Activated T-cell treated with anti-CD3 and anti-CD28 coated beads, Interleukin-2, amount 50 U/mL, for 4 hours (primary cell): Measurements from ENCODE around the gene TCERG1L. TPM values are rescaled to one million over a fixed set of nuclear protein-coding genes. Genes with fewer than 3 reads are reported as not detected.

Experiments
- ATAC-seq, 2 donors: fragments of 200-7000 bp; cut with Tn5 transposase; one replicate each; pipeline ENCODE4 v1.10.0; 2021
- DNase-seq: peaks from one replicate; pipeline ENCODE4 v3.0.0-alpha.2; 2020
- H3K27me3 Mint-ChIP-seq: one replicate; pipeline ENCODE4 v1.8.0; 2021; ENCODE audit warnings: low read depth, mixed read lengths
- H3K36me3 Mint-ChIP-seq: one replicate; pipeline ENCODE4 v1.8.0; 2022; ENCODE audit warnings: mixed read lengths; ENCODE audit not compliant: insufficient read depth
- H3K4me1 Mint-ChIP-seq: one replicate; pipeline ENCODE4 v1.8.0; 2021; ENCODE audit warnings: low read depth, mixed read lengths
- H3K4me3 Mint-ChIP-seq: one replicate; pipeline ENCODE4 v1.8.0; 2021; ENCODE audit warnings: mild to moderate bottlenecking, moderate library complexity, mixed read lengths
- H3K9me3 Mint-ChIP-seq: one replicate; pipeline ENCODE4 v1.8.0; 2021; ENCODE audit warnings: mixed read lengths
- total RNA-seq, 3 donors: library from RNA; stranded (reverse); gene quantifications; one replicate each; pipeline ENCODE4 v1.2.1, GENCODE V29; 2021

TCERG1L gene, protein sequence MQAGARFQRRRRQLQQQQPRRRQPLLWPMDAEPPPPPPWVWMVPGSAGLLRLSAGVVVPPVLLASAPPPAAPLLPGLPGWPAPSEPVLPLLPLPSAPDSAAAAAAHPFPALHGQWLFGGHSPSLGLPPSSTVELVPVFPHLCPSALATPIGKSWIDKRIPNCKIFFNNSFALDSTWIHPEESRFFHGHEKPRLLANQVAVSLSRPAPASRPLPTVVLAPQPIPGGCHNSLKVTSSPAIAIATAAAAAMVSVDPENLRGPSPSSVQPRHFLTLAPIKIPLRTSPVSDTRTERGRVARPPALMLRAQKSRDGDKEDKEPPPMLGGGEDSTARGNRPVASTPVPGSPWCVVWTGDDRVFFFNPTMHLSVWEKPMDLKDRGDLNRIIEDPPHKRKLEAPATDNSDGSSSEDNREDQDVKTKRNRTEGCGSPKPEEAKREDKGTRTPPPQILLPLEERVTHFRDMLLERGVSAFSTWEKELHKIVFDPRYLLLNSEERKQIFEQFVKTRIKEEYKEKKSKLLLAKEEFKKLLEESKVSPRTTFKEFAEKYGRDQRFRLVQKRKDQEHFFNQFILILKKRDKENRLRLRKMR
- total RNA-seq: under 1 TPM in 2 of 3 donors, not detected in 1; 0.11 to 0.13 TPM

DNA sequence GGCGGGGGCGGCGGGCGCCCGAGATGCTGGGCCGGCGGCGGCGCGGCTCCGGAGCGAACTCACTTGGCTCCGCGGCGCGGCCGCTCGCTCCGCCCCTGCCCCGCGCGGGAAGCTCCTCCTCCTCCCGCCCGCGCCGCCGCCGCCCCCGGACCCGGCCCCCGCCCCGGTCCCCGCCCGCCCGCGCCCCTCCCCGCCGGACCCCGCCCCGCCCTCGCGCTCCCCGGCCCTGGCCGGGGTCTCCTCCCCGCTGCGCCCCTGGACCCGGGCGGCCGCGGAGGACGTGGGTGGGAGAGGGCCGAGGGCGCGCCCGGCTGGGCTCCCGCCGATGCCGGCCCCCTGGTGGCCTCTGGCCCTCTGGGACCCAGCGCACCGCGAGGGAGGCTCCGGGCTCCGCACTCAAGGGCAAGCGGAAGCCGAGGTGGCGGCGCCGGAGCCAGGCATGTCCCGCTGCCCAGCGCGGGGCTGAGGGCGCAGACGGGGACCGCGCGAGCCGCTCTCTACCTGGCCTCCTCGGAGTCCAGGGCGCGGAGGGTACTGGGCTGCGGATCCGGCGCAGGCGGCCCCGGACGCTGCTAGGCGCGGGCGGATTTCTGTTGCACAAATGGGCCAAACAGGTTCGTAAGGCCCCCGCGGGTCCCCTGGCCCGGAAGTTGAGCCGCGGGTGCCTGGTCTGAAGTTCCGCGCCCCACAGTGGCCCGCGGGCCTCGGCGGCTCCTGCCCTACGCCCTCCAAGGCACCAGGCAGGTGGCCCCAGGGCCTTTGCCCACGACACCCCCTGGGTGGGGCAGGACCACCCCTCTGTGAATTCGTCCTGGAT lies at the start of gene TCERG1L:
TSS of gene TCERG1L (minus strand) at position 61 of the 817 bp plus-strand sequence. CDS start 86 bp downstream, outside the sequence.
- DNase-seq (no peak), ATAC-seq (peak; percentile 55 to 56)
- H3K4me1 Mint-ChIP-seq: peaks cover 7% of the 10 kb centered on the region
- H3K27me3 Mint-ChIP-seq: peaks cover 46% of the 10 kb centered on the region
- H3K4me3 Mint-ChIP-seq: peak within 1 kb of the TSS; percentile 51
- no peaks in the 10 kb centered on the region for H3K9me3 Mint-ChIP-seq
- no peaks in the 10 kb centered on the region for H3K36me3 Mint-ChIP-seq

DNA sequence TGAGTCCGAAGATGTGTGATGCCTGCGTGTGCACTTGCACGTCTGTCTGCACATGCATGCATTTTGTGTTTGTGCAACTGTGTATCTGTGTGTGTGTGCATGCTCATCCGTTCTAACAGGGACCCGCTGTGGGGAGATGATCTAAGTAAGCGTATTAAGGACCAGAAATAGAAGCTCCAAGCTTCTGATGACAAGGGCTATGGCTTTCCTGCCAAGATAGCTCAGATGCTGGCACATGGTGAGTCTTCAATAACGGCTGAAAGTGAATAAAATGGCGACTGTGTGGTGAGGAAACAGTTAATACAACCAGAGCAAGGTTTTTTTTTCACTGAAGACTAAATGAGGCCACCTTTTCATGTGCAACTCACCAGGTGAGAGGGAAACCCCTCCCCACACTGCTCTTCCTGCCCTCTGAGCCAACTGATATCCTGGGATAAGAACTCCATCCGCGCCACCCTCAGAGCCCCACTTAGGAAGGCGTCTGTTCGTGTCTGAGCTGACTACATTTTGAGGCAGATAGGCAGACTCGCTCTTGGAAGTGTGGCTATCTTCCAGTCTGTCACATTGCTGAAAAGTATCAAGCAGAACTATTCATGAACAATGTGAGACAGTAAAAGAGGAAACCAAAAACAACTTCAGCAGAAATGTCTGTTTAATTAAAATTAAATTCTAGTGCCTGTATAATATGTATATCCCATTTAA lies 47.4 kb upstream of the TCERG1L start:
- no peaks in the 10 kb centered on the region for H3K36me3 Mint-ChIP-seq
- no peak for DNase-seq
- no peak overlapping the region for H3K4me3 Mint-ChIP-seq
- H3K4me1 Mint-ChIP-seq: no peaks in the 10 kb centered on the region
- ATAC-seq: no peak
- H3K27me3 Mint-ChIP-seq: no peaks in the 10 kb centered on the region
- peaks cover 3% of the 10 kb centered on the region for H3K9me3 Mint-ChIP-seq

DNA sequence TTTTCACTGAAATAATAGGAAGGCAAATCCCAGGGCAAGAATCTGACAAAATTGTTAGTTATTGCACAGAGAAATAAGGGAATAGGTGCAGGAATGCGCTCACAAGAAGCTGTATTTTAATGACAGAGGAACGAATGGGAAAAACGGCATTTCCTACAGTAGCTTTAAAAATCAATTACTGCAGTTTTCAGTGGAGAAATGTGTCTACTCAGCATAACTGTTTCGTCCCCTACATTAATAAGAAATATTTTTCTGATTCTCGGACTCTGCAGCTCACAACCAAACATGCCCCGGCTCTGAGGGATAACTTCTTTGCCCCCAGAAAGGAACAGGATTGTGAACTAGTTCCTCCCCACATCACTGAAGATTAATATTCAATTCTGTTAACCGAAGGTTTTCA lies 44.9 kb upstream of the TCERG1L start:
- ATAC-seq: no peak
- Mint-ChIP-seq H3K36me3 (no peaks in the 10 kb centered on the region), H3K9me3 (peaks cover 3% of the 10 kb centered on the region), H3K4me1 (no peaks in the 10 kb centered on the region), H3K27me3 (no peaks in the 10 kb centered on the region), H3K4me3 (no peak overlapping the region)
- DNase-seq: no peak

DNA sequence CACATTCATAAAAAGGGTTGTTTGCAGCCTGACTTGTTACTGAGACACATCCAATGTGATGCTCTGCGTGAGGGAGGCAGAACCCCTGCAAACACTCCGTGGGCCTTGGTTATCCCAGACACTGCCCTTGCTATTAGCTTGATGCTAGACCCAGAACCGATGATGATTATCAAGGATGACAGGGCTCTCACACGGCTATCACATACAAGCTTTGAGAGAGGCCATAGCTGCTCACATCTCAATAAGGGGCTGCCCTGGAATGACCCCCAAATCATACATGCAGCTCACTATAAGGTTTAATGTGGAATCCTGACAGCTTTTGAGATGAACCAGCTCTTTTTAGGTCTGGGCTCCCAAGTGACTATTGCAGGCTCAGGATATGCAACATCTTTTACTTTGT lies 44.4 kb upstream of the TCERG1L start:
- ATAC-seq: no peak
- H3K36me3 Mint-ChIP-seq: no peaks in the 10 kb centered on the region
- no peak overlapping the region for H3K4me3 Mint-ChIP-seq
- H3K4me1 Mint-ChIP-seq: no peaks in the 10 kb centered on the region
- DNase-seq: no peak
- H3K27me3 Mint-ChIP-seq: no peaks in the 10 kb centered on the region
- peaks cover 3% of the 10 kb centered on the region for H3K9me3 Mint-ChIP-seq

DNA sequence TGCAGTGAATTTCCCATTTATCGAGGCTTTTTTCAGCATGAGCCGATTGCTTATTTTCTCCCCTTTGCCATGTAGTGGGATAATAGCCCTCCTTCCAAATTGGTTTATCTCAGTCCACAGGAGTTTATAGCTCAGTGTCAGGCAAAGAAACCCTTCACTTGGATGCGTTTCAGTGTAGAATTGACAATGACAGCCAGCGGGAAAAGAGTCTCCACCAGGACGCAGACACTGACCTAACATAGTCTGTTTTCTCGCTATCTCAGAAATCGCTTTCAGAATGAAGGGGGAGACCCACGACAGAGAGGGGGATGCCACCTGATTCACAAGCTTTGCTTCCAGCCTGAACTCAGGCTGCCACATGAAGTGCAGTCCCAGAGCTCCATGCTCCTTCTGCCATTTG lies 43.5 kb upstream of the TCERG1L start:
- no peaks in the 10 kb centered on the region for H3K4me1 Mint-ChIP-seq
- H3K4me3 Mint-ChIP-seq: no peak overlapping the region
- ATAC-seq (no peak), DNase-seq (no peak)
- H3K36me3 Mint-ChIP-seq: no peaks in the 10 kb centered on the region
- H3K9me3 Mint-ChIP-seq: peaks cover under 1% of the 10 kb centered on the region
- H3K27me3 Mint-ChIP-seq: peaks cover 3% of the 10 kb centered on the region

DNA sequence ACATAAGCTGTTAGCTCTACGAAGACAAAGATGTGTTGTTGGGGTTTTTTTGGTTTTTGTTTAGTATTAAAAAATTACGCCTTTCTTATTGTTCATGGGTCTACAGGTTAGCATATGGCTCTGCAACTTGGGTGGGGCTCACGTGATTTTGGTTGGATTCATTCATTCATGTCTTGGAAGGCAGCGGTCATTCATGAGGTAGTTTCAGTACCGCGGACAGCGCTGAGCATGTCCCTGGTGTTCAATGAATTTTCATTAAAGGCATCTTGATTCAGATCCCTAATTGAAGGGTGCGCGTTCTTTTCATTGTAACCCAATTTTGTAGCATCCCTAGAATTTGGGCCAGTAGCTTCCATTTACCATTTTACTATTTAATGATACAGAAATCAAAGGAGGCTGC lies 42.9 kb upstream of the TCERG1L start:
- H3K4me3 Mint-ChIP-seq: no peak overlapping the region
- ATAC-seq: no peak
- H3K4me1 Mint-ChIP-seq: no peaks in the 10 kb centered on the region
- H3K9me3 Mint-ChIP-seq: peaks cover 5% of the 10 kb centered on the region
- no peaks in the 10 kb centered on the region for H3K36me3 Mint-ChIP-seq
- peaks cover 3% of the 10 kb centered on the region for H3K27me3 Mint-ChIP-seq
- DNase-seq: no peak

DNA sequence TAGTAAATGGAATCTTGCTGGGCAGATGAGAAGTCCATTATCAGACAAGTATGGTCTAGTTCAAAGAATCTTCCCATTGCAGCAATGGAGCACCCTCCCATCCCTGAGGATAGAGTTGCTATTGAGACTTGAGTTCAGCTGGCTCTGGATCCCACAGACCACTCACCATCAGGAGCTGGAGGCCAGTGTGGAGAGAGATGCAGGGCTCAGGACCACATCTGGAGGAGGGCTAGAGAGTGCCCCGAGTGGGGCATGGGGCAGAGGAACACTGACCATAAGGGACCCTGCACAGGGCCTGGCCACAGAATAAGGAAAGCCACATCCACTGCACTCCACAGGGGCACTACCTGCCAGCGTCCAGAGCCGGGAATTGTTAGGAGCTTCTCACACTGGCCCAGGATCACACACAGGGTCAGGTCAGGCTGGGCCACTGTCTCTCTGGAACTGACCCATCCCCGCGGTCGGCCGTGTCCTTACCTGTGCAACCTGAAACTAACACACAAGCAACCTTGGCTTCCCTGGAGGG lies 41.3 kb upstream of the TCERG1L start:
- ATAC-seq (no peak), DNase-seq (no peak)
- Mint-ChIP-seq H3K4me3 (no peak overlapping the region), H3K27me3 (peaks cover 3% of the 10 kb centered on the region), H3K36me3 (no peaks in the 10 kb centered on the region), H3K4me1 (no peaks in the 10 kb centered on the region), H3K9me3 (peaks cover 5% of the 10 kb centered on the region)

DNA sequence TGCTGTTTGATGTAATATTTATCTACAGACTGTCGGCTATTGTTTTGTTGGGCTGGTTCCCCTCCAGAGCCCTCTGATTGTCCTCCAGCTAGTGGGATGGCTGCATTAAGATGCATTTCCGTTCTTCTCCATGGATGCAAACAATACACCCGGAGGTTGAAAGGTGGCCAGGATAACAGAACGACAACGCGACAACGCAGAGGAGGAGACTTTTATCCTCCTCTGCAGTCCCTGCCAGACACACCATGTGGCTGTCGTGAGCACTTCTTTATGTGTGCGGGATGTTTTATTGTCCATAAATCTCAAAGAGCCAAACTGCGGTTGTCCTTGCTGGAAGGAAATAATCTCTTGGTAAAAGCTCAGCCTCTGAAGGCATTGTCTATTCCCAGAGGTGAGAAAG lies 39.1 kb upstream of the TCERG1L start:
- H3K36me3 Mint-ChIP-seq: no peaks in the 10 kb centered on the region
- H3K4me1 Mint-ChIP-seq: no peaks in the 10 kb centered on the region
- H3K9me3 Mint-ChIP-seq: peaks cover 5% of the 10 kb centered on the region

DNA sequence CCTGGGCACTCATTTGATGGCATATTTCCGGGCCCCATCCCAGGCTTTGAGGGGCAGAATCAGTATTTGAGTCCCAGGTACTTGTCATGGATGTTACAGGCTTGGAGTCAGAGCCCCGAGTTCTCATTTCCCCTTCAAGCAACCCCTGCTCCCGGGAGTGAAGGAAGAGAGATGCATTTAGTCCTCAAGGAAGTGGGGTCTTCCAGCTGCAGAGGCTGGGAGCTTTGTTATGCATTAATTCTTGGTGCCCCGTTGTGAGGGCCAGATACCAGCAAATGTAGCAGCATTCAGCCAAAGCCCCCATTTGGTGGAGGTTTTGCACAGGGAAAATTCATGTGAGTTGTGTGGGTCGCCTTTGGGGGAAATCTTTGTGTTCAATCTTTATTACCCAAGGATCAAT lies 38.7 kb upstream of the TCERG1L start:
- H3K9me3 Mint-ChIP-seq: peaks cover 5% of the 10 kb centered on the region
- DNase-seq (no peak), ATAC-seq (no peak)
- H3K27me3 Mint-ChIP-seq: peaks cover 3% of the 10 kb centered on the region
- H3K4me3 Mint-ChIP-seq: no peak overlapping the region
- H3K4me1 Mint-ChIP-seq: no peaks in the 10 kb centered on the region
- no peaks in the 10 kb centered on the region for H3K36me3 Mint-ChIP-seq

More for the DNA sequence above, 39.1 kb upstream of the TCERG1L start:
- ATAC-seq (no peak), DNase-seq (no peak)
- H3K27me3 Mint-ChIP-seq: peaks cover 3% of the 10 kb centered on the region
- no peak overlapping the region for H3K4me3 Mint-ChIP-seq

DNA sequence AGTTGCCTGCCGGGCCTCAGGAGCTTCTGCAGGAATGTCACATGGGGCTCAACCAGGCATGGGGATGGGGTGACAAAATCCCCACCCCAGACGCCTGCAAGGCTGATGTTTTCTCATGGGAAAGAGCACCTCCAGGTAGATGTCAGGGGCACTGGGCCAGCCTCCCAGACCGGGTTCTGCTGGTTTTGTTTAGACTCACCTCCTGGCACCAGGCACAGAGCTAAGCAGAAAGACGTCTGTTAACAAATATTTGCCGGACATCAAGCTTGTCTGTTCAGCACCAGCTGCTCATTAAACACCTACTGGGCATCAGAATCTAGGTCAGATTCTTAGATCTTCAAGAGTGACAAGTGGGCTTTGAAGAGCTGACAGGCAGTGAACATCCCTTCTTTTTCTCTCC lies 34.9 kb upstream of the TCERG1L start:
- Mint-ChIP-seq H3K9me3 (peaks cover 5% of the 10 kb centered on the region), H3K36me3 (no peaks in the 10 kb centered on the region), H3K27me3 (peaks cover 3% of the 10 kb centered on the region), H3K4me1 (no peaks in the 10 kb centered on the region), H3K4me3 (no peak overlapping the region)
- no peak for DNase-seq
- ATAC-seq: no peak

DNA sequence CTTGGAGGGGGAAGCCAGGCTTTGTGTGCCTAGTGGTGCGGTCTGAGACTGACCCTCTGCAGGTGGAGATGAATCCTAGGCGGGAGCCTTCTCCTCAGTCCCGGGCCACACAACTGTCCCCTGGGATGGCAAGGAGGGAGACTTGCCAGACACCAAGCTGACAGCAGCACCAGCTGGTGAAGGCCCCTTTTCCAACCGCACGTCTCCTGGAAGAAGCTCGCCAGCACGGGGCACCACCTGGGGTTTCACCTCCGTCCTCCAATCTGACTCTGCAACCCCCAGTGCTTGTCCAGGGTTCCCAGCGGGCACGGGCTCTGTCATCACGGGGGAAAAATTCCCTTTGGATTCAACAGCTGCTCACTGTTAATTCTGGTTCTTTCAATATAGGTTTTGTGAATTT lies 34.2 kb upstream of the TCERG1L start:
- peaks cover 5% of the 10 kb centered on the region for H3K9me3 Mint-ChIP-seq
- DNase-seq (no peak), ATAC-seq (no peak)
- H3K4me1 Mint-ChIP-seq: no peaks in the 10 kb centered on the region
- no peaks in the 10 kb centered on the region for H3K36me3 Mint-ChIP-seq
- H3K4me3 Mint-ChIP-seq: no peak overlapping the region
- peaks cover 3% of the 10 kb centered on the region for H3K27me3 Mint-ChIP-seq

DNA sequence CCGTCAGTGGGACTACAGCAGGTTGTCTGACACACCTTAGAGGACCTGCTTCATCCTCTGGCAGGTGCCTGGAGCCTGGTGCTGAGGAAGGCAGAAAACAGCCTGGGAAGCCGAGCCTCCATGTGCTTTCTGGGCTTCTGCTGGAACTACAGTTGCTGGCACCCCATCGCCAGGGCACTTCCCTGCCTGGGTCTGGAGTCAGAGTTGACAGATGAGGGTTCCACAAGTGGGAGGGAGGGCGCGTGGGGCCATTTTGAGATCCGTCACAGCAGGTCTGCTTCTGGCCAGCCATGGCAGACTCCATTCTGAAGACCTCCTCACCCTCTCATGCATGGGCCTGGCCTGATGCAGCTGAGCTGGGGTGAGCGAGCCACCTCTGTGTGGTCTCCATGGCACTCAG lies 33.2 kb upstream of the TCERG1L start:
- no peaks in the 10 kb centered on the region for H3K27me3 Mint-ChIP-seq
- no peaks in the 10 kb centered on the region for H3K4me1 Mint-ChIP-seq

DNA sequence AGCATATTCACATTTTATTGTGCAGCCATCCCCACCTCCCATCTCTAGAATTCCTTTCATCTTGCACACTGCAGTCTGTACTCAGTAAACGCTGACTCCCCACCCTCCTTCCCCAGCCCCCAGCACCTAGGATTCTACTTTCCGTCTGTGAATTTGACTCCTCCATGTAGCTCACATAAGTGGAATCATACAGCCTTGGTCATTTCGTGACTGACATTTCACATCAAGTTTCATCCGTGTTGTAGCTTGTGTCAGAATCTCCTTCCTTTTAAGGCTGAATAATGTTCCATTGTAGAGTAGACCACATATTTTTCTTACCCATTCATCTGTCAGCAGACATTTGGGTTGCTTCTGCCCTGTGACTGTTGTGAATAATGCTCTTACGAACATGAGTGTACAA lies 26.2 kb upstream of the TCERG1L start:
- ATAC-seq: no peak
- Mint-ChIP-seq H3K9me3 (peaks cover 24% of the 10 kb centered on the region), H3K4me1 (no peaks in the 10 kb centered on the region), H3K27me3 (peaks cover 2% of the 10 kb centered on the region), H3K36me3 (no peaks in the 10 kb centered on the region), H3K4me3 (no peak overlapping the region)
- DNase-seq: no peak

More for the DNA sequence above, 33.2 kb upstream of the TCERG1L start:
- Mint-ChIP-seq H3K9me3 (peaks cover 2% of the 10 kb centered on the region), H3K4me3 (no peak overlapping the region), H3K36me3 (no peaks in the 10 kb centered on the region)
- ATAC-seq (no peak), DNase-seq (no peak)

DNA sequence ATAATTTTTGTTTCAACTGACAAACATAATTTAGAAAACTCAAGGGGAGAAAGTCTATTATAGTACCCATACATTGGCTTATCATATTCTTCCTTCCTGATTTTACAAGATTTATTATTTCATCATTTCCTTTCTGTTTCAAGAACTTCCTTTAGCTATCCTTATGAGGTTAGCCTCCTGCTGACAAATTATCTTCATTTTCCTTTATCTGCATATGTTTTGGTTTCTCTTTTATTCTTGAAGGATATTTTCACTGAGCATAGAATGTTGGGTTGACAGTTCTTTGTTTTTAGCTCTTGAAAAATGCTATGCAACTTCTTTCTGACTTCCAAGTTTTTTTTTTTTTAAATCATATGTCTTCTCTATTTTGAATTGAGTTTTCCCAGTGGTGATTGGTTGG lies 21.3 kb upstream of the TCERG1L start:
- DNase-seq: no peak
- no peak for ATAC-seq
- Mint-ChIP-seq H3K4me1 (no peaks in the 10 kb centered on the region), H3K9me3 (peaks cover 18% of the 10 kb centered on the region), H3K36me3 (no peaks in the 10 kb centered on the region), H3K4me3 (no peak overlapping the region), H3K27me3 (peaks cover 2% of the 10 kb centered on the region)
